ENCODE results near the gene PTPRD.

The PTPRD gene

DNA sequence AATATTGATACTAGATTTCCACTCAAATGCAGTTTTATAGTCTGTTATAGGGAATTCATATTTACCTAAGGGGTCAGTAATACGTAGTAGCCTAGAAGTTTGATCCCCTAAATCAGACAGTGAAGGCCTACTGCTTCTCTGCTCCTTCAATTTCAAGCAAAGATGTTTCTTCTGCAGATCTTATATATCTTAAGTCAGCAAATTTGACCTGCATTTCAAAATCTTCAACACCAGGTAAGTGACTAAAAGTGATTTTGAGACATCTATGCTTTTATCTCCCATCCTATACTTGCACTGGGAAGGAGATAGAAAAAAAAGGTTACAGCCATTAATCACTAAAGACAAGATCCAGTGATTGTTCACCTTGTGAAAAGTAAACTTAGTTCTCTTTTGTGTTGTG, 363.9 kb downstream of the PTPRD start (continued):
- TF ChIP-seq ZSCAN18 (tag by site-specific recombination; IDR thresholded peaks at IDR 0.05) (no peak), ZBTB48 (tag by site-specific recombination; IDR thresholded peaks at IDR 0.05) (no peak), ZNF585B (tag by site-specific recombination; IDR thresholded peaks at IDR 0.05) (no peak), ZNF600 (tag by site-specific recombination; IDR thresholded peaks at IDR 0.05) (no peak), ZNF140 (tag by site-specific recombination; IDR thresholded peaks at IDR 0.05) (no peak), ZNF624 (tag by site-specific recombination; IDR thresholded peaks at IDR 0.05) (no peak), ZFP41 (tag by site-specific recombination; IDR thresholded peaks at IDR 0.05; ENCODE audit: borderline replicate concordance) (no peak), IKZF3 (tag by site-specific recombination; IDR thresholded peaks at IDR 0.05) (no peak)

DNA sequence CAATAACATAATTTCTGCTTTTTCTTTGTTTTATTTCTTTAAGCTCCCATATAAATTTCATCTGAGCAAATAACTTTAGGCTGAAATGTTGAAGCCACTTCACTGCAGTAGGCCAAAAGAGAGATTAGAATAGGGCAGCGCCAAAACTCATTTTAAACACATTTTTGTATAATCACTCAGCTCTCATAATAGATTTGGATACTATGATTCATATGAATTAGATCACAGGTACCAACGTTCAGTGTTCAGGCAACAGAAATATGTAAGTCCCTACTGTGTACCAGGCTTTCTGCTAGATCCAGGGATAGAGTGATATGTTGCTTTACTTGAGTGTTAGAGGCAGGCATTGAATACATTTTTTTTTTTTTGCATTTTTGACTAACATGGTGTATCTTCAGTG, 370.5 kb downstream of the PTPRD start:
- no peaks in the 10 kb centered on the region for H3K9me3 ChIP-seq (ENCODE audit: control insufficient read depth, insufficient read depth, low read depth, low read length)
- H3K4me3 ChIP-seq (ENCODE audit: low read depth, low read length): no peak overlapping the region
- H3K27ac ChIP-seq (ENCODE audit: extremely low read depth, low read depth, low read length): no peak overlapping the region
- ChIA-PET POLR2A (no interaction called here), CTCF (interaction anchor here (0.7 kb wide), 1 partner anchor 27 kb away, joined by 3 read pairs; no protein-coding TSS in a partner anchor)
- no peaks in the 10 kb centered on the region for H3K36me3 ChIP-seq (ENCODE audit: control insufficient read depth in 2 of 2, insufficient read depth in 1 of 2, low read length in 2 of 2)
- TF ChIP-seq ZFP69B (tag by site-specific recombination; IDR thresholded peaks at IDR 0.05) (no peak), EGR2 (tag by site-specific recombination; IDR thresholded peaks at IDR 0.05; ENCODE audit: low read depth) (no peak), ZNF521 (tag by site-specific recombination; IDR thresholded peaks at IDR 0.05) (no peak), ZNF561 (tag by site-specific recombination; IDR thresholded peaks at IDR 0.05; ENCODE audit: borderline replicate concordance) (no peak)
- TF ChIP-seq, protein P1, sequence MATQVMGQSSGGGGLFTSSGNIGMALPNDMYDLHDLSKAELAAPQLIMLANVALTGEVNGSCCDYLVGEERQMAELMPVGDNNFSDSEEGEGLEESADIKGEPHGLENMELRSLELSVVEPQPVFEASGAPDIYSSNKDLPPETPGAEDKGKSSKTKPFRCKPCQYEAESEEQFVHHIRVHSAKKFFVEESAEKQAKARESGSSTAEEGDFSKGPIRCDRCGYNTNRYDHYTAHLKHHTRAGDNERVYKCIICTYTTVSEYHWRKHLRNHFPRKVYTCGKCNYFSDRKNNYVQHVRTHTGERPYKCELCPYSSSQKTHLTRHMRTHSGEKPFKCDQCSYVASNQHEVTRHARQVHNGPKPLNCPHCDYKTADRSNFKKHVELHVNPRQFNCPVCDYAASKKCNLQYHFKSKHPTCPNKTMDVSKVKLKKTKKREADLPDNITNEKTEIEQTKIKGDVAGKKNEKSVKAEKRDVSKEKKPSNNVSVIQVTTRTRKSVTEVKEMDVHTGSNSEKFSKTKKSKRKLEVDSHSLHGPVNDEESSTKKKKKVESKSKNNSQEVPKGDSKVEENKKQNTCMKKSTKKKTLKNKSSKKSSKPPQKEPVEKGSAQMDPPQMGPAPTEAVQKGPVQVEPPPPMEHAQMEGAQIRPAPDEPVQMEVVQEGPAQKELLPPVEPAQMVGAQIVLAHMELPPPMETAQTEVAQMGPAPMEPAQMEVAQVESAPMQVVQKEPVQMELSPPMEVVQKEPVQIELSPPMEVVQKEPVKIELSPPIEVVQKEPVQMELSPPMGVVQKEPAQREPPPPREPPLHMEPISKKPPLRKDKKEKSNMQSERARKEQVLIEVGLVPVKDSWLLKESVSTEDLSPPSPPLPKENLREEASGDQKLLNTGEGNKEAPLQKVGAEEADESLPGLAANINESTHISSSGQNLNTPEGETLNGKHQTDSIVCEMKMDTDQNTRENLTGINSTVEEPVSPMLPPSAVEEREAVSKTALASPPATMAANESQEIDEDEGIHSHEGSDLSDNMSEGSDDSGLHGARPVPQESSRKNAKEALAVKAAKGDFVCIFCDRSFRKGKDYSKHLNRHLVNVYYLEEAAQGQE (tag by site-specific recombination; IDR thresholded peaks at IDR 0.05): no peak
- TF ChIP-seq, protein P2, sequence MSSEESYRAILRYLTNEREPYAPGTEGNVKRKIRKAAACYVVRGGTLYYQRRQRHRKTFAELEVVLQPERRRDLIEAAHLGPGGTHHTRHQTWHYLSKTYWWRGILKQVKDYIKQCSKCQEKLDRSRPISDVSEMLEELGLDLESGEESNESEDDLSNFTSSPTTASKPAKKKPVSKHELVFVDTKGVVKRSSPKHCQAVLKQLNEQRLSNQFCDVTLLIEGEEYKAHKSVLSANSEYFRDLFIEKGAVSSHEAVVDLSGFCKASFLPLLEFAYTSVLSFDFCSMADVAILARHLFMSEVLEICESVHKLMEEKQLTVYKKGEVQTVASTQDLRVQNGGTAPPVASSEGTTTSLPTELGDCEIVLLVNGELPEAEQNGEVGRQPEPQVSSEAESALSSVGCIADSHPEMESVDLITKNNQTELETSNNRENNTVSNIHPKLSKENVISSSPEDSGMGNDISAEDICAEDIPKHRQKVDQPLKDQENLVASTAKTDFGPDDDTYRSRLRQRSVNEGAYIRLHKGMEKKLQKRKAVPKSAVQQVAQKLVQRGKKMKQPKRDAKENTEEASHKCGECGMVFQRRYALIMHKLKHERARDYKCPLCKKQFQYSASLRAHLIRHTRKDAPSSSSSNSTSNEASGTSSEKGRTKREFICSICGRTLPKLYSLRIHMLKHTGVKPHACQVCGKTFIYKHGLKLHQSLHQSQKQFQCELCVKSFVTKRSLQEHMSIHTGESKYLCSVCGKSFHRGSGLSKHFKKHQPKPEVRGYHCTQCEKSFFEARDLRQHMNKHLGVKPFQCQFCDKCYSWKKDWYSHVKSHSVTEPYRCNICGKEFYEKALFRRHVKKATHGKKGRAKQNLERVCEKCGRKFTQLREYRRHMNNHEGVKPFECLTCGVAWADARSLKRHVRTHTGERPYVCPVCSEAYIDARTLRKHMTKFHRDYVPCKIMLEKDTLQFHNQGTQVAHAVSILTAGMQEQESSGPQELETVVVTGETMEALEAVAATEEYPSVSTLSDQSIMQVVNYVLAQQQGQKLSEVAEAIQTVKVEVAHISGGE (tag by site-specific recombination; conservative IDR thresholded peaks at IDR 0.05; ENCODE audit: low read depth): no peak
- H3K4me1 ChIP-seq (ENCODE audit: control insufficient read depth, insufficient read depth, low read length): no peaks in the 10 kb centered on the region

DNA sequence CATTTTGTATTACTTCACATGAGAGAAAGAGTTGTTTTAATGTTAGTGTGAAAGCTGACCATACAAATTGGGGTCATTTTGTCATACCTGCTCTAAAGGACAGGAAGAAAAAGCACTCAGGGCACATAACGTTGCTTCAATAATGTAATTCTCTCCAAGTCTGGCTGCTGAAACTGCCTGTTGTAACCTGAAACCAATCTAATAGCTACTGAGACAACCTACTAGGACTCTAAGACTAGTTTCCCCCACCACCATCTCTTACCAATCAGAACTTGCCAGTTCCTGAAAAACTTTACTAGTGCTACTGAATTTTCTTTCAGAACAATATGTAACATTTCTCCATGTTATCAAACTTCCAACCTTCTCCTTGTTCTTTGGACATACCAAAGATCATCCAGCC, 374.7 kb downstream of the PTPRD start:
- Histone ChIP-seq H3K4me3 (ENCODE audit: low read depth, low read length) (no peak overlapping the region), H3K36me3 (ENCODE audit: control insufficient read depth in 2 of 2, insufficient read depth in 1 of 2, low read length in 2 of 2) (no peaks in the 10 kb centered on the region), H3K27ac (ENCODE audit: extremely low read depth, low read depth, low read length) (no peak overlapping the region), H3K9me3 (ENCODE audit: control insufficient read depth, insufficient read depth, low read depth, low read length) (no peaks in the 10 kb centered on the region), H3K4me1 (ENCODE audit: control insufficient read depth, insufficient read depth, low read length) (no peaks in the 10 kb centered on the region)
- CTCF ChIA-PET: no interaction called here
- TF ChIP-seq ZBTB8A (tag by site-specific recombination; IDR thresholded peaks at IDR 0.05): no peak
- peak; percentile 47 for TF ChIP-seq SETDB1 (IDR thresholded peaks at IDR 0.05; ENCODE audit: insufficient read length, low read length)
- no peak for TF ChIP-seq ZNF169 (tag by site-specific recombination; IDR thresholded peaks at IDR 0.05)
- POLR2A ChIA-PET: no interaction called here
